HEK293 (cell line): ENCODE measurements around the gene LILRB2.
"Not testable (repeated sequence)": the region's sequence is repeated elsewhere in the genome, so short reads cannot be mapped to it uniquely, and the experiment has no call there.

Experiments used
- SALL2 ChIP-seq: fragments of 450-650 bp; formaldehyde crosslinking; IDR thresholded peaks from 2 replicates; pipeline ENCODE4 v1.5.0; 2017; ENCODE audit warnings: missing biosample characterization, mild to moderate bottlenecking, missing genetic modification characterization, borderline replicate concordance
- ZNF433 ChIP-seq: fragments of 450-650 bp; formaldehyde crosslinking; IDR thresholded peaks from 2 replicates; pipeline ENCODE4 v1.5.1; 2016; ENCODE audit warnings: missing biosample characterization, missing genetic modification characterization, low read depth
- ZNF664 ChIP-seq: fragments of 450-650 bp; formaldehyde crosslinking; IDR thresholded peaks from 2 replicates; pipeline ENCODE4 v1.5.1; 2016; ENCODE audit warnings: missing biosample characterization, missing genetic modification characterization

GRCh38 chr19:54239491-54240371 lies 41.2 kb downstream of the LILRB2 start:
- TF ChIP-seq ZNF664; ZNF433 (tag by site-specific recombination); SALL2: not testable (repeated sequence)
